HepG2 (cell line): ENCODE data around the gene GOLGA7B. TPM values are rescaled to one million over a fixed set of nuclear protein-coding genes. Genes with fewer than 3 reads are reported as not detected.

Experiments
- AGO2 ChIP-seq: fragments of 200-400 bp; formaldehyde crosslinking; optimal IDR thresholded peaks from 2 replicates; pipeline ENCODE3; 2017; ENCODE audit warnings: mild to moderate bottlenecking, low read depth, low read length, moderate library complexity
- CREB1 ChIP-seq, 2 experiments: fragments of 450-650 bp in 1 of 2; IDR thresholded peaks; 2 replicates each; pipeline ENCODE4 v1.6.1; 2016 to 2017; ENCODE audit warnings: control low read depth in 1 of 2, mild to moderate bottlenecking in 1 of 2, missing compliant biosample characterization in 1 of 2, missing genetic modification characterization in 1 of 2
- ERF ChIP-seq: IDR thresholded peaks from 2 replicates; pipeline ENCODE4 v1.6.1; 2018; ENCODE audit warnings: missing biosample characterization, missing genetic modification reagents
- KAT7 ChIP-seq: IDR thresholded peaks from 2 replicates; pipeline ENCODE4 v1.6.1; 2018; ENCODE audit warnings: borderline replicate concordance, missing compliant biosample characterization
- MLLT10 ChIP-seq: sonication (generic); formaldehyde crosslinking; IDR thresholded peaks from 2 replicates; pipeline ENCODE4 v1.4.0; 2020; ENCODE audit warnings: missing genetic modification reagents
- NR2F2 ChIP-seq: IDR thresholded peaks from 2 replicates; pipeline ENCODE4 v1.6.1; 2012; ENCODE audit warnings: low read depth, inconsistent platforms, borderline replicate concordance
- NR2F6 ChIP-seq, 2 experiments: IDR thresholded peaks; 2 replicates each; pipeline ENCODE4 v1.6.1; 2016; ENCODE audit warnings: antibody characterized with exemption in 1 of 2, mild to moderate bottlenecking in 1 of 2
- RAD21 ChIP-seq: fragments of 450-650 bp; formaldehyde crosslinking; IDR thresholded peaks from 2 replicates; pipeline ENCODE4 v1.5.0; 2020; ENCODE audit warnings: mild to moderate bottlenecking
- YEATS4 ChIP-seq: sonication (generic); formaldehyde crosslinking; IDR thresholded peaks from 2 replicates; pipeline ENCODE4 v1.4.0; 2020; ENCODE audit warnings: missing genetic modification reagents, borderline replicate concordance
- ZNF205 ChIP-seq: IDR thresholded peaks from 2 replicates; pipeline ENCODE4 v1.6.1; 2018; ENCODE audit warnings: missing biosample characterization, missing genetic modification reagents
- ZNF607 ChIP-seq: sonication (generic); formaldehyde crosslinking; IDR thresholded peaks from 2 replicates; pipeline ENCODE4 v1.5.1; 2020; ENCODE audit warnings: missing genetic modification reagents, mild to moderate bottlenecking, borderline replicate concordance
- ZNF619 ChIP-seq: sonication (generic); formaldehyde crosslinking; IDR thresholded peaks from 2 replicates; pipeline ENCODE4 v1.4.0; 2020; ENCODE audit warnings: mild to moderate bottlenecking, missing genetic modification reagents
- ZNF674 ChIP-seq: sonication (generic); formaldehyde crosslinking; IDR thresholded peaks from 2 replicates; pipeline ENCODE4 v1.5.0; 2020; ENCODE audit warnings: low read depth, mild to moderate bottlenecking, missing genetic modification reagents
- ZNF777 ChIP-seq: sonication (generic); formaldehyde crosslinking; IDR thresholded peaks from 2 replicates; pipeline ENCODE4 v1.4.0; 2020; ENCODE audit warnings: missing genetic modification reagents
- polyA plus RNA-seq, 8 experiments: library from polyadenylated mRNA; depleted of rRNA in 3 of 8; stranded (reverse) in 7 of 8; unstranded in 1 of 8; fragments of >200 nt; fragmentation: Illumina TruSeq in 4 of 8; extraction: Trizol in 4 of 8; gene quantifications; 2 replicates each; pipeline versions ENCODE4 v1.2.1 to v1.2.3, GENCODE V29; 2011 to 2016; ENCODE audit warnings: low read depth in 4 of 8, missing spikeins in 1 of 8, mixed read lengths in 1 of 8; ENCODE audit not compliant: insufficient read depth in 1 of 8
- total RNA-seq, 5 experiments: library from RNA; depleted of rRNA; stranded (reverse); fragments of >200 nt; fragmentation: Illumina TruSeq; extraction: Trizol; gene quantifications; 2 replicates each; pipeline ENCODE4 v1.2.3, GENCODE V29; 2016; ENCODE audit warnings: low read depth in 1 of 5
- TF ChIP-seq, protein P1 (sequence below): sonication (generic); formaldehyde crosslinking; IDR thresholded peaks from 2 replicates; pipeline ENCODE4 v1.4.0; 2020; ENCODE audit warnings: missing genetic modification reagents
- TF ChIP-seq, protein P2 (sequence below): sonication (generic); formaldehyde crosslinking; IDR thresholded peaks from 2 replicates; pipeline ENCODE4 v1.4.0; 2020; ENCODE audit warnings: missing genetic modification reagents
- TF ChIP-seq, protein P3 (sequence below): sonication (generic); formaldehyde crosslinking; IDR thresholded peaks from 2 replicates; pipeline ENCODE4 v1.8.0; 2022; ENCODE audit warnings: low read depth, missing genetic modification reagents
- TF ChIP-seq, protein P4 (sequence below): fragments of 450-650 bp; IDR thresholded peaks from 2 replicates; pipeline ENCODE4 v1.6.1; 2016
- TF ChIP-seq, protein P5 (sequence below): sonication (generic); formaldehyde crosslinking; IDR thresholded peaks from 2 replicates; pipeline ENCODE4 v1.8.0; 2022; ENCODE audit warnings: mild to moderate bottlenecking, missing genetic modification reagents, moderate library complexity
- TF ChIP-seq, protein P6 (sequence below): sonication (generic); formaldehyde crosslinking; conservative IDR thresholded peaks from 2 replicates; pipeline ENCODE4 v1.8.0; 2022; ENCODE audit warnings: low read depth, missing genetic modification reagents

The GOLGA7B gene
- total and polyA plus RNA-seq, 2 of the 13 experiments (the other 11 are each of a cell fraction or from before 2014, with no cell fraction given) = not detected

DNA sequence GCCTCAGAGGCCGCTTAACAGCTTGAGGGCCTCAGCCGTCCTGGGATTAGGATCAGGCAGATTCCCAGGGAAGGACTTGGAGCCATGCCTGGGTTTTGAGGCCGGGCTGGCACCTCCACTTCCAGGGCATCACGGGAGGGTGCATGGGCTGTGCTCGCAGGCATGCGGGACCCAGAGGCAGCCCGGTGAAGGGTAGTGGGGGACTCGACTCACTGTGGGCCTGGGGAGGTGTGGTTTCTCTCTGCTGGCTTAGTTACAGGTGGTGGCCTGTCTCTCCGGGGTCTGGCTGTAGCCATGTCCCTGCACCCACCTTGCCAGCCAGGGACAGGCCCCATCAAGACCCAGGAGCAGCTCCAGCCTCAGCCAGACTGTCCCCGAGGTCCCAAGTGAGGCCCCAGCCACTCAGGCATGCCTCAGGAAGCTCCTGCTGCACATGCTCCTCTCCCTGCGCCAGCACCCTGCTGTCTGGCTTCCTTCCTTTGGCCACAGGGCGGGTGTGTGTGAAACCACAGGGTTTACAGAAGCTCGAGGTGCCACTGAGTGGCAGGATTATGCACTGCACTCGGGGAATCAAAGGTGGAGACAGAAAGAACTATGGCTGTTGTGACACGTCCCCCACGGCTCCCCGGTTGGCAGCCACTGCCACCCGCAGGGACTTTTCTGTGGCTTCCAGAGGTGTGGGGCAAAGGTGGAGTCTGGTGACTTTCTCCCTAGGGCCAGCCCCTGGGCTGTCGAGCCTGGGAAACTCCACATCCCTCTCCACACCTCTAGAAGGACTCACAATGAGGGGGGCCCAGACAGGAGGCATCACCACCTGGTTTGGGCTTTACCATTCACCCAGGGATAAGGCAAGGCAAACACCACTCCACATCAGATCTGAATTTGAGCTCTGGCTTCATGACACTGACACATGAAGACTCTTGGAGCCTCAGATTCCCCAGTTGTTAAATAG, 19.7 kb downstream of the GOLGA7B start (continued):
- TF ChIP-seq, protein P1, sequence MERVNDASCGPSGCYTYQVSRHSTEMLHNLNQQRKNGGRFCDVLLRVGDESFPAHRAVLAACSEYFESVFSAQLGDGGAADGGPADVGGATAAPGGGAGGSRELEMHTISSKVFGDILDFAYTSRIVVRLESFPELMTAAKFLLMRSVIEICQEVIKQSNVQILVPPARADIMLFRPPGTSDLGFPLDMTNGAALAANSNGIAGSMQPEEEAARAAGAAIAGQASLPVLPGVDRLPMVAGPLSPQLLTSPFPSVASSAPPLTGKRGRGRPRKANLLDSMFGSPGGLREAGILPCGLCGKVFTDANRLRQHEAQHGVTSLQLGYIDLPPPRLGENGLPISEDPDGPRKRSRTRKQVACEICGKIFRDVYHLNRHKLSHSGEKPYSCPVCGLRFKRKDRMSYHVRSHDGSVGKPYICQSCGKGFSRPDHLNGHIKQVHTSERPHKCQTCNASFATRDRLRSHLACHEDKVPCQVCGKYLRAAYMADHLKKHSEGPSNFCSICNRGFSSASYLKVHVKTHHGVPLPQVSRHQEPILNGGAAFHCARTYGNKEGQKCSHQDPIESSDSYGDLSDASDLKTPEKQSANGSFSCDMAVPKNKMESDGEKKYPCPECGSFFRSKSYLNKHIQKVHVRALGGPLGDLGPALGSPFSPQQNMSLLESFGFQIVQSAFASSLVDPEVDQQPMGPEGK (CRISPR knock-in tag) = peak; percentile 28; the same call in 1 of the 2 replicates
- TF ChIP-seq RAD21 (CRISPR knock-in tag) (peak; percentile 94), KAT7 (CRISPR knock-in tag) (no peak), ERF (CRISPR knock-in tag) (0 out of 2 replicates have a peak, but pooled peaks have one; percentile 26), ZNF619 (CRISPR knock-in tag) (no peak), YEATS4 (no peak), ZNF777 (no peak), MLLT10 (CRISPR knock-in tag) (no peak), NR2F6 (IDR thresholded peaks at IDR 0.05) (no peak), NR2F6 (CRISPR knock-in tag; IDR thresholded peaks at IDR 0.05) (no peak; the same call in 1 of the 2 replicates), ZNF205 (CRISPR knock-in tag) (no peak), AGO2 (no peak), ZNF674 (CRISPR knock-in tag) (no peak), CREB1 (IDR thresholded peaks at IDR 0.05) (no peak), CREB1 (CRISPR knock-in tag; IDR thresholded peaks at IDR 0.05) (no peak), NR2F2 (no peak), ZNF607 (CRISPR knock-in tag) (no peak)
- TF ChIP-seq, protein P2, sequence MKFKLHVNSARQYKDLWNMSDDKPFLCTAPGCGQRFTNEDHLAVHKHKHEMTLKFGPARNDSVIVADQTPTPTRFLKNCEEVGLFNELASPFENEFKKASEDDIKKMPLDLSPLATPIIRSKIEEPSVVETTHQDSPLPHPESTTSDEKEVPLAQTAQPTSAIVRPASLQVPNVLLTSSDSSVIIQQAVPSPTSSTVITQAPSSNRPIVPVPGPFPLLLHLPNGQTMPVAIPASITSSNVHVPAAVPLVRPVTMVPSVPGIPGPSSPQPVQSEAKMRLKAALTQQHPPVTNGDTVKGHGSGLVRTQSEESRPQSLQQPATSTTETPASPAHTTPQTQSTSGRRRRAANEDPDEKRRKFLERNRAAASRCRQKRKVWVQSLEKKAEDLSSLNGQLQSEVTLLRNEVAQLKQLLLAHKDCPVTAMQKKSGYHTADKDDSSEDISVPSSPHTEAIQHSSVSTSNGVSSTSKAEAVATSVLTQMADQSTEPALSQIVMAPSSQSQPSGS (CRISPR knock-in tag) = no peak
- TF ChIP-seq, protein P3, sequence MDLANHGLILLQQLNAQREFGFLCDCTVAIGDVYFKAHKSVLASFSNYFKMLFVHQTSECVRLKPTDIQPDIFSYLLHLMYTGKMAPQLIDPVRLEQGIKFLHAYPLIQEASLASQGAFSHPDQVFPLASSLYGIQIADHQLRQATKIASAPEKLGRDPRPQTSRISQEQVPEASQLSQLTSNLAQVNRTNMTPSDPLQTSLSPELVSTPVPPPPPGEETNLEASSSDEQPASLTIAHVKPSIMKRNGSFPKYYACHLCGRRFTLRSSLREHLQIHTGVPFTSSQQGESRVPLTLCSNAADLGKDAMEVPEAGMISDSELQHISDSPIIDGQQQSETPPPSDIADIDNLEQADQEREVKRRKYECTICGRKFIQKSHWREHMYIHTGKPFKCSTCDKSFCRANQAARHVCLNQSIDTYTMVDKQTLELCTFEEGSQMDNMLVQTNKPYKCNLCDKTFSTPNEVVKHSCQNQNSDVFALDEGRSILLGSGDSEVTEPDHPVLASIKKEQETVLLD = no peak
- TF ChIP-seq, protein P4, sequence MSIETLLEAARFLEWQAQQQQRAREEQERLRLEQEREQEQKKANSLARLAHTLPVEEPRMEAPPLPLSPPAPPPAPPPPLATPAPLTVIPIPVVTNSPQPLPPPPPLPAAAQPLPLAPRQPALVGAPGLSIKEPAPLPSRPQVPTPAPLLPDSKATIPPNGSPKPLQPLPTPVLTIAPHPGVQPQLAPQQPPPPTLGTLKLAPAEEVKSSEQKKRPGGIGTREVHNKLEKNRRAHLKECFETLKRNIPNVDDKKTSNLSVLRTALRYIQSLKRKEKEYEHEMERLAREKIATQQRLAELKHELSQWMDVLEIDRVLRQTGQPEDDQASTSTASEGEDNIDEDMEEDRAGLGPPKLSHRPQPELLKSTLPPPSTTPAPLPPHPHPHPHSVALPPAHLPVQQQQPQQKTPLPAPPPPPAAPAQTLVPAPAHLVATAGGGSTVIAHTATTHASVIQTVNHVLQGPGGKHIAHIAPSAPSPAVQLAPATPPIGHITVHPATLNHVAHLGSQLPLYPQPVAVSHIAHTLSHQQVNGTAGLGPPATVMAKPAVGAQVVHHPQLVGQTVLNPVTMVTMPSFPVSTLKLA = no peak
- TF ChIP-seq, protein P5, sequence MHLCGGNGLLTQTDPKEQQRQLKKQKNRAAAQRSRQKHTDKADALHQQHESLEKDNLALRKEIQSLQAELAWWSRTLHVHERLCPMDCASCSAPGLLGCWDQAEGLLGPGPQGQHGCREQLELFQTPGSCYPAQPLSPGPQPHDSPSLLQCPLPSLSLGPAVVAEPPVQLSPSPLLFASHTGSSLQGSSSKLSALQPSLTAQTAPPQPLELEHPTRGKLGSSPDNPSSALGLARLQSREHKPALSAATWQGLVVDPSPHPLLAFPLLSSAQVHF (CRISPR knock-in tag) = no peak
- TF ChIP-seq, protein P6, sequence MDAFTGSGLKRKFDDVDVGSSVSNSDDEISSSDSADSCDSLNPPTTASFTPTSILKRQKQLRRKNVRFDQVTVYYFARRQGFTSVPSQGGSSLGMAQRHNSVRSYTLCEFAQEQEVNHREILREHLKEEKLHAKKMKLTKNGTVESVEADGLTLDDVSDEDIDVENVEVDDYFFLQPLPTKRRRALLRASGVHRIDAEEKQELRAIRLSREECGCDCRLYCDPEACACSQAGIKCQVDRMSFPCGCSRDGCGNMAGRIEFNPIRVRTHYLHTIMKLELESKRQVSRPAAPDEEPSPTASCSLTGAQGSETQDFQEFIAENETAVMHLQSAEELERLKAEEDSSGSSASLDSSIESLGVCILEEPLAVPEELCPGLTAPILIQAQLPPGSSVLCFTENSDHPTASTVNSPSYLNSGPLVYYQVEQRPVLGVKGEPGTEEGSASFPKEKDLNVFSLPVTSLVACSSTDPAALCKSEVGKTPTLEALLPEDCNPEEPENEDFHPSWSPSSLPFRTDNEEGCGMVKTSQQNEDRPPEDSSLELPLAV (CRISPR knock-in tag) = no peak
